NCI-H82 treated with DMSO at 0.1 percent for 48 hours (cell line): ENCODE results near the gene TMEM267.
A peak's percentile ranks its signal among the peaks of the same experiment; 100 is the strongest.
"Not testable (repeated sequence)": the region's sequence is repeated elsewhere in the genome, so short reads cannot be mapped to it uniquely, and the experiment has no call there.

Source experiments
- DNase-seq: peaks from one replicate; lab custom pipeline; 2025; ENCODE audit not compliant: unreplicated experiment; lab: John Stamatoyannopoulos, UW

TMEM267 gene, protein sequence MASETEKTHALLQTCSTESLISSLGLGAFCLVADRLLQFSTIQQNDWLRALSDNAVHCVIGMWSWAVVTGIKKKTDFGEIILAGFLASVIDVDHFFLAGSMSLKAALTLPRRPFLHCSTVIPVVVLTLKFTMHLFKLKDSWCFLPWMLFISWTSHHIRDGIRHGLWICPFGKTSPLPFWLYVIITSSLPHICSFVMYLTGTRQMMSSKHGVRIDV

DNA sequence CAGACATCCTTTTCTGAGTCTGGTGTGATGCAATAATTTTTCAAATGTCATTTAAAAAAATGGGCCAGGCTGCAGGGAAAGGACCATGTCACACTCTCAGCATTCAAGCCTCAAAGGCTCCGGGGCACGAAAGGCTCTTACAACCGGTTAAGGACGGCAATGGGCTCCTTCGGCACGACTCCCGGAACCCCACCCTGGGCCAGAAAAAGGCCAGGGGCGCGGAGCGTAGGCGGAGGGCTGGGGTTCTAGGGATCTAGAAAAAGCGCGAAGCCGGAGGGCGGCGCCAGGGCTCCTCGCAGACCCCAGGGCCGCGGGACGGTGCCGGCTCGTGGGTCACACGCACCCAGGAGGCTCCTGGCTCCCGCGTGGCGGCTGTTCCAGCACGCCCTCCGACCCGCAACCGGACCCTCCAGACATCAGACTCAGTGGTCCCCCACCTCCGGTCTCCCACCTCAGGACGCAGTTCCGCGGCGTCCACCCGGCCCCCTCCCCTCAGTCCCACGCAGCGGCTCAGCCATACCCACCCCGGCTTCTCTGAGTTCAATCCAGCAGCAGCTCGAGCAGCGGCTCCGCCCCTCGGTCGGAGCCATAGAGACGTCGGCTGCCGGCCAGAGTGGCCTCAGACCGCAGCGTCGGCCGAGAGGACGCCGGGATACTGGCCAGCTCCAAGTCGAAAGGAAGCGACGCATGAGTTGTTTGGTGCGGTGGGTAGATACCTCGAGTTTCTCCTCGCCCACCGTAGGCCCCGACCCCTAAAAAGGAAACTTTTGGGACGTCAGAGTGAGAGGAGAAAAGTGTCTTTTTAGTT, at the start of gene TMEM267:
TSS of gene TMEM267 (minus strand) at position 568 of the 808 bp plus-strand sequence. CDS start 29,896 bp downstream, outside the sequence.
- DNase-seq: peak; percentile 67

DNA sequence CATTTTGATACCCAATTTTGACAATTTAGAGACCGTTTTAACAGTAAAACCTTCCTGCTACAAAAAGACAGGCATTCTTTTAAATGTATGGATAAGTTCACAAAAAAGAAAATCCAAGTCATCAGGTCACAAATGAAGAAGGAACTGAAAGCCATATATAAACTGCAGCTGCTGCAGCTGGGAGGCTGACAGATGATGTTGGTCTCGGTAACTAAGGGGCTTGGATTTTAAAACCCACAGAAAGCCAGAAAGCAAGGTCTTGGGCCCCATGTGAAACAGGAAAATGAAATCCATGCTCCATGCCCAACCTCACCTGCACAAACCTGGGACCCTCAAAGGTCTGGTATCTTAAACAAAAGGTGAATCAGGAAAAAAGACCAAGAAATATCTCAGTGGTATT, 47.0 kb upstream of the TMEM267 start:
- DNase-seq: no peak

DNA sequence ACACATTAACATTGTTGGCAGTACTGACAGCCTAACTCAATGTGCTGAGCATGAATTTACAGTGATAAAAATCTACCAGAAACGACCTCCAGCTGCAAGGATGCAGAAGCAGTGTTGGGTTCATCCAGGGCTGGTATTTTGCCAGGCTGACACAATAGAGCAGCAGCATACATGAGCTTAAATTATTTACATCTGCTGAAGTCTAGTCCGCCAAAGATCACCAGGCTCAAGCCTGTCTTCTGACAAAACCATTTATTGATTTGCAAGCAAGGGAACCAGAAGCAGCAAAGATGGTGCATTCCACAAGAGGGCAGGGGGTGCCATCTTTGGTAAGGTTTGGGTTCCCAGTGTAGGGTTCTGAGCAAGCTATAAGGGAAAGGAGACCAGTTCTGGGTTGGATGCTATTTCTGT, 40.0 kb upstream of the TMEM267 start:
- DNase-seq: no peak

DNA sequence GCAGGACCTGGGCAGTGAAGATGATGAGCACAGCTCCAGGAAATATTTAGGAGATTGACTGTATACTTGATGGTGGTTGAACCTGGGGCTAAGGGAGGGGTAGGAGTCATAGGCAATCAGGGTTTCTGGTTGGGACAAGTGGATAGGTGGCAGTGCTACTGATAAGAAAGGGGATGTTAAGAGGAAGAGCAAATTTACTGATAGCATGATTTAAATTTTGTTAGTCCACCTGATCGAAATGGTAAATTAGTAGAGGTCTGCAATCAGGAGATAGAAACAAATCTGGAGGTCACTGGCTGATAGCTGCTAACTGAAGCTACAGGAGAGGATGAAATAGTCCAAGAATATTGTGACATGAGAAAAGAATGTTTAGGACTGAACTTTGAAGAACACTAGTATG, 37.0 kb upstream of the TMEM267 start:
- no peak for DNase-seq

DNA sequence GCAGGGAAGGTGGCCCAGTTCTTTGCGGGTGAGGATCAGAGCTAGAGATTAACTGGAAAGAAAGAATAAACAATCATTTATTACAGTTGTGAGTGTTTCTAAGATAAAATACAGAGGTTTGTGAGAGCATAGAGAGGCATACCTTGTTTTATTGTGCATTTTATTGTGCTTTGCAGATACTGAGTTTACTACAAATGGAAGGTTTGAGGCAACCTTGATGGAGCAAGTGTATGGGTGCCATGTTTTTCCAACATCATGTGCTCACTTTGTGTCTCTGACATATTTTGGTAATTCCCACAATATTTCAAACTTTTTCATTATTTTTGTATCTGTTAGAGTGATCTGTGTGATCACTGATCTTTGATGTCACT, 32.0 kb upstream of the TMEM267 start:
- DNase-seq: no peak

DNA sequence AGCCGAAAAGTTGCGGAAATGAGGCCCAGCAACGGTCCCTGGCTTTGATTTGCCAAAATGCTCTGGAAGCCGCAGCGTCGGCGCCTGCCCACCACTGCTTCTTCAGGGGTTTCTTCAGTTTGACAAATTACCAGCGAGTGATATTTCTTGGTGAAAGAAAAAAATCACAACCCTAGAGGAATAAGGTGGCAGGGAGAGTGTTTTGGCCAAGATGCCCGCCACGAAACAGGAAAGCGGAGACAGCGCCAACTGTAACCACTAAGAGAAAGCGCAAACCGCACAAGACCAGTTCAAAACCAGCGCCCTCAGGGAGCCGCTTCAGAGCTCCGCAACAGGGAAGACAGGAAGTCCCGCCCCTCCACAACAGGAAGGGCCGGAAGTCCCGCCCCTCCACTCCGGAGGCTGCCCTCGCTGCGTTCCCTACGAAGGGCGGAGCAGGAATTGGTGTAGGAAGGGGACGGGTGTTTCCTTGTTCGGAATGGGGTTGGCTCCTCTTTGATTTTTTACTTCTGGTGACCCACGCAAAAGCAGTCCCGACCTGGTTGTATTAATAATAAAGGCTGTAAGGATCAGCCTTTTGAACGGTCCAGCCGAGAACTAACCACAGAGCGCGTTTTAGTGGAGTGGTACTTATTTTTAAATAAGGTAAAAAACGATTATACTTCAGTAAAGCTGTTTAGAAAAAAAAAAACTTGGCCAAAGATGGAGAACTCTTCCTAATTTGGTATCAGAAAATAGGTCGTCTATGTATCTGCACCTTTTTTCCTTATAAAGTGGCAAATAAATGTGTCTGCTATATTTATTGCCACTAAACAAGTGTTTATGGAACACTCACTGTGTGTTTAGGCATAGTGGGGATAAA, 31.4 kb upstream of the TMEM267 start, which contains the start of gene C5orf34:
TSS of gene C5orf34 (minus strand) at position 333 of the 862 bp plus-strand sequence. CDS start 5,809 bp downstream, outside the sequence.
- DNase-seq: peak; percentile 70

DNA sequence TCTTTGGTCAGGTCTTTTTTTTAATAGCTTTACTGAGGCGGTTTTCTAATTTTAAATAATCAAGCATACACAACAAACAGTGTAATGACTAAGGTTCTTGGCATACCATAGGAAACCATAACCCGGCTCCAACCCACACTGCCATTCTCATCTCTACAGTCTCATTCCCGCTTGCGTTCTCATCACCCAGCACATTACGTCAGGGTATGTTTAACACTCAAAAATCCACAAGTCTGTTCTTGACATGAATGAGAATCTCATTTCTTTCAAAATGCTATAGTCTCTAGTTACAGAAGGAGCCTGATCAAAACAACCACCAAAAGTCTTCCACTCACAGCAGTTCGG, 30.8 kb upstream of the TMEM267 start:
- DNase-seq: no peak

DNA sequence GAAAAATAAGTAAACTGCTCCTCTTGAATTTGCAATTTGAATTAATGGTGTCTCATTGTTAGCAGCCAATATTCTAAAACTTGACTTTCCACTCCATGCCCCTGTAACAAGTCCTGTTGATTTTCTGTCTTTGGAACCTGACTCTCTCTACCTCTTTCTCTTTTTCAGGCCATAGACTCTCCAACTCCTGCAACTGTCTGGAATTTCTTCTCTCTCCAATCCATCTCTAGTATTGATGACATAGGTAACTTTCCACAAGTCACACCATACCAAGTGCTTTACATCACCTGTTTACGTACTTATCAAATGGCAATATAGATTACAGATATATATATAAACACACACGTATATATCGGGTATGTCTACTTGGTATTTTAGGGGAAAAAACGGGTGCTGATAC, 30.4 kb upstream of the TMEM267 start:
- no peak for DNase-seq

DNA sequence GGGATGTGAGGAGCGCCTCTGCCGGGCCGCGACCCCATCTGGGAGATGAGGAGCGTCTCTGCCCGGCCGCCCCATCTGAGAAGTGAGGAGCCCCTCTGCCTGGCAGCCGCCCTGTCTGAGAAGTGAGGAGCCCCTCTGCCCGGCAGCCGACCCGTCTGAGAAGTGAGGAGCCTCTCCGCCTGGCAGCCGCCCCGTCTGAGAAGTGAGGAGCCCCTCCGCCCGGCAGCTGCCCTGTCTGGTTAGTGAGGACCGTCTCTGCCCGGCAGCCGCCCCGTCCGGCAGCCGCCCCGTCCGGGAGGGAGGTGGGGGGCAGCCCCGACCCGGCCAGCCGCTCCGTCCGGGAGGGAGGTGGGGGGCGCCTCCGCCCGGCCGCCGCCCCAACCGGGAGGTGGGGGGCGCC, 27.4 kb upstream of the TMEM267 start:
- not testable (repeated sequence) for DNase-seq

DNA sequence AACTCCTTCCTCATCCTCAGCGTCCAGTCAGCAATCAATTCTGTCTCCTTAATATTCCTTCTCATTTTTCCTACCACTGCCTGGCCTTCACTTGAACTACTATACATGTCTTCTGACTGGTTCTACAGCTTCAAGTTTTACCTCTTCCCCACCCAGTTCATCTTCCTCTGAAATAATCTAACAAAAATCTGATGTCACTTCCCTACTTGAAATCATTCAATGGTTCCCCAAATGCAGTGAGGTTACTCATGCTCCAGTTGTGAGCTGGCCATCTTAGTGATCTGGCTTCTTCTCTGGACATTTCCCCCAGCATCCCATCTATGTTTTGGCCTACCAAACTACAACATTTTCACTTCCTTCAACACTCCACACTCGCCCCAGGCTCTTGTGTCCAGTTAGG, 14.9 kb upstream of the TMEM267 start:
- no peak for DNase-seq

DNA sequence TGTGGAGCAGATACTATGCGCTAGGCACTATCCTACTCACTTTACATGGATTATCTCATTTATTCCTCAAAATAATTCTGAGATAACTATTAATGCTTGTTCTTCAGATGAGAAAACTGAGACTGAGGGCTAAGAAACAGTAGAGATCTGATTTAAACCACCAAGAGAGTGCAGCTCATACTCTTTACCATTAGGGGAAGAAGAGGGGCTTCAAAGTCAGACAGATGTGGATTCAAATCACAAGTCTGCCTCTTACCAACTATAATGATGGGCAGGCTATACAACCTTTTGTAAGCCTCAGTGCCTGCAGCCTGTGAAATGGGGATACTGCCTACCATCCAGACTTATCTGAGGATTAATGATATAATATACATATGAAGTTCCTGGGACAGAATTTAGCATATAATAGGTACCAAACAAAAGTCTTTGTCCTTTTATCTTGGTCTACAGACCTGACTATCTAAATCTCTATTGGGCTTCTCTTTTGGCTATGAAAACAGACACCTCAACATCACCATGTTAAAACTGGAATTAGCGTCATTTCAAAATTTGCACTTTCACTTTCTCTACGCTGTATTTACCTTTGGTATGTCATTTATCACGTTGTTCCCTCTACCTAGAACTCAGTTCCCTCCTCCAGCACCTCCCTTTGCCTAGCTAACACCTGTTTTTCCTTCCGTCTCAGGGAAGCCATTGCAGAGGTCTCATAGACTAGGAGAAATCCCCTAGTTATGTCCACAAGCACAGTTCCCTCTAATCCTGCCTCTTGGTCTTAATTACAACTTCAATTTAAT, 13.8 kb upstream of the TMEM267 start:
- no peak for DNase-seq

DNA sequence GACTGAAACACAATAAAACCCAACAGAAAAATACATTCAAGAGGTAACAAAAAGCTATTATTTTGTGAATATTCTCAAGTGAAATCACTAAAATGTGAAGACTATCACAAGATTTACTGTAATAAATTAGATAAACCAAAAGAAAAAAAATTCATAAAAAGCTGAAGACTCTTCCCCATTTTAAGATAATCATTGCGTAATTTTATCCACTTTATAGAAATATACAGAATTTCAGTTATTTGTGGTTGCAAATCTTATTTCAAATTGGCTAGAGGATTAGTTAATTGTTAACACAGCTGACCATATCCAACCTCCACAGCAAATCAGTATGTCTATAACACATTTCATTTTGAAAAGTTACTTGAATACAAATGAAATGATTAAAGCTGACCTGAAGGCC, 7.7 kb upstream of the TMEM267 start:
- DNase-seq: no peak

DNA sequence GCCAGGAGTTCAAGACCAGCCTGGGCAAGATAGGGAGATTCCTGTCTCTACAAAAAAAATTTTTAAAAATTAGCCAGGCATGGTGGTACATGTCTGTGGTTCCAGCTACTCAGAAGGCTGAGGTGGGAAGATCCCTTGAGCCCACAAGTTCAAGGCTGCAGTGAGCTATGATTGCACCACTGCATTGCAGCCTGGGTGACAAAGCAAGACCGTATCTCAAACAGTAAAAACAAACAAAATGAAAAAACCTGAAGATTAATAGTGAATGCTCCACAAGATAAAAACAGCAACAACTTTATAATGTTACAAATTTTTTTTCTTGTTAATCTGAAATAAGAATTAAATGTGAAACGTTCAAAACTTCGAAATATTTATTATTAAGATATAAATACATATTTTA, 2.7 kb upstream of the TMEM267 start:
- DNase-seq: no peak

DNA sequence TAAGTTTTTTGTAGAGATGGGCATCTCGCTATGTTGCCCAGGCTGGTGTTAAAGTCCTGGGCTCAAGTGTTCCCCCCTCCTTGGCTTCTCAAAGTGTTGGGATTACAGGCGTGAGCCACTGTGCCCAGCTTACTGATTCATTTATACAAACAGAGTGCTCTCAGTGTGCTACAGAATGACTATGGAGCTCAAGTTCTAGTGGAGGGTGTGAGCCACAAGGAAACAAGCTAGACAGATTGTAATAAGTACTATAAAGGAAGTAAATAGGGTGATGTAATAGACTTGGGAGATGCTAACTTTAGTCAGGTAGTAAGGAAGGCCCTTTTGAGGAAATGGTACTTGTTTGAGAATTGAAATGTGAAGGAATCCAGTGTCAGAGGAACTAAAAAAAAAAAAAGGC, 1.7 kb upstream of the TMEM267 start:
- DNase-seq: no peak

DNA sequence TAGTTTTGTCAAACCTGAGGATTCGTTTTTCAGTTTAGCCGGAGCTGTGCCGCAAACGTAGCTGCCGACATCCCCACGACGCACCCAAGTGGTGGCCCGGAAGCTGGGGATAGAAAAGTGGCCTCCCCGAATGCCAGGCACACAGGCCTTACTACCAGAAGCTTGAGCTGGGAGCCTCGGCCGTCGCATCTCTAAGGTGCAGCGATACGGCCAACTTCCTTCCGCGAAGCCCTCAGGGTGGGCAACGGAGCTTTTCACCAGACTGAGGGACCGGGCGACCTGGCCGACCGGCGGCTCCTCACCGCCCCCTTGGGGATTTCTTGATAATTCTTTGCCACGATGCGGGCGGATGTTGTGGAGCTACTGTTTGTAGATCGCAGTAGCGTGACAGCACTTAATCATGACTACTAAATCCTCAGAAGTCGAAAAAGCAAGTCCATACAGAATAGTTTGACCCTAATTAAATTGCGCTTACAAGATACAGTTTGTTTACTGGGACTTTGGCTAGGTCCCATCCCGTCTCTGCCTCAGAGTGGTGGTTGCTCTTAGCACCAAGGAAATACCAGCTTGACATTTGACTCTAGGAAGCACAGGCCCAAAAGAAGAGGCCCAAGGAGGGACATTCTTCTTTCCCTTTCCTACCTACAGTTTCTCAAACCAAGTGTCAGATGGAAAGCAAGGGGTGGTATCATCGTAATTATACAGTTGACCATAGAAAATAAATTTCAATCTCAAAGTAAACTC, 613 bp upstream of the TMEM267 start:
- DNase-seq: peak; percentile 37

DNA sequence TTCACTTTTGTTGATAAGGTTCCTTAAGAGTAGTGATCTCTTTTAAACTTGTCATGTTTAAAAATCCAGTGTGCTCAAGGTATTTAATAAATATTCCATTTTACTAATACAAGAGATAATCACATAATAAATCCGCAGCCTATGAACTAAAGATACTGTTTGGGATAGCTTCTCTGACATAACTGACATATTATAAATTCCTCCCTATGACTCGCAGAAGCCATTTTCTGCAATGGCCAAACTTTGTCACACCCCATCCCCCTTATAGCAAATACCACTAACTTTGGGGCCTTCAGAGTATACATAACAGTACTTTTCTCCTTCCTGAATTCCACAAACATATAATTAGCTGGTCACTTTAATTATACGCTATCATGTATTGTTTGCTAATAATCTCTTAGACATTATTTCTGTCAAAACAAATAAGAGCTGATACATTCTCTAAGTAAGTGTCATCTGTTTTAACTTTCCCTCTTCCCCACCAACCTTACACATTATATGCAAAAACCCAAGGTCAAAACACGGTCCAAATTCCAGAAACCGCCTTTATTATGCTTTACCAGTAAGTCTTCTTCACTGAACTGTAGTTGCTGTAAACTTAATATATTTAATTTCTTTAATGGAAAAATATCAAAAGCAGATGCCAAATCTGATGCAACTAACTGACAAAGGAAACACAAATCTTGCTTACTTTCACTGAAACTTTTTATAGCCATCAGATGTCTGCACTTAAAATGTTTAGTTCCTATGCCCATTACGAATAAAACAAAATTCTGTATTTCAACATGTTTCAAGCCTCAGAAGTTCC, 971 bp downstream of the TMEM267 start:
- no peak for DNase-seq

DNA sequence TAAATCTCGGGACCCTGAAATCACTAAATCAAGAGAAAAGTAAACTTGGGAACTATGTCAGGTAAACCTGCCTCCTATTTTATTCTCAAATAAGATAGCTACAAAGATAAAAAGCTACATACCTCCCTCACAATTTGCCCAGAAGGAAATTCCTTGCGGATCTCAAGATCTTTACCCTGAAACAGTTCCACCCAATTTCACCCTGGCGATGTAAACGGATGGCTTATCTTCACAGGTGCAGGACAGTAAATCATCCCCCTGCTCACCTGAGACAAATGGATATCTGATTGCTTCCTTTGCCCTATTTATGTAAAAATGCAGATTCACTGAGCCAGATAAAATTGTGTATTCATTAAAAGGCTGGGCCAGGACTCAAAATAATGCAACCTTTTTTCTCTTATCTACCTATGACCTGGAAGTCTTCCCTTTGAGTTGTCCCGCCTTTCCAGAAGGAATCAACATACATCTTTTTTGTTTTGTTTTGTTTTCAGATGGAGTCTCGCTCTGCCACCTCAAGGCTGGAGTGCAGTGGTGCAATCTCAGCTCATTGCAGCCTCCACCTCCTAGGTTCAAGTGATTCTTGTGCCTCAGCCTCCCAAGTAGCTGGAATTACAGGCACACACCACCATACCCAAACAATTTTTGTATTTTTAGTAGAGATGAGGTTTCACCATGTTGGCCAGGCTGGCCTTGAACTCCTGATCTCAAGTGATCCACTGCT, 13.8 kb downstream of the TMEM267 start:
- DNase-seq: no peak

DNA sequence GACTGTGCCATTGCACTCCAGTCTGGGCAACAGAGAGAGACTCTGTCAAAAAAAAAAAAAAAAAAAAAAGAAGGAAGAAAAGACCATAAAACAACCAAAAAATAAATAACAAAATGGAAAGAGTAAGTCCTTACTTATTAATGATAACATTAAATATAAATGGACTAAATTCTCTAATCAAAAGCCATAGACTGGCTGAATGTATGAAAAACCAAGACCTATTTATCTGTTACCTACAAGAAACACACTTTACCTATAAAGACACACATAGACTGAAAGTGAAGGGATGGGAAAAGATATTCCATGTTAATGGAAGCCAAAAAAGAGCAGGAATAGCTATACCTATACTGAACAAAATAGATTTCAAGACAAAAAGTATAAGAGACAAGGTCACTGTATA, 16.6 kb downstream of the TMEM267 start:
- DNase-seq: no peak

DNA sequence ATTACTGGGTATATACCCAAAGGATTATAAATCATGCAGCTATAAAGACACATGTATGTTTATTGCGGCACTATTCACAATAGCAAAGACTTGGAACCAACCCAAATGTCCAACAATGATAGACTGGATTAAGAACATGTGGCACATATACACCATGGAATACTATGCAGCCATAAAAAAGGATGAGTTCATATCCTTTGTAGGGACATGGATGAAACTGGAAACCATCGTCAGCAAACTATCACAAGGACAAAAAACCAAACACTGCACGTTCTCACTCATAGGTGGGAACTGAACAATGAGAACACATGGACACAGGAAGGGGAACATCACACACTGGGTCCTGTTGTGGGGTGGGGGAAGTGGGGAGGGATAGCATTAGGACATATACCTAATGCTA, 18.2 kb downstream of the TMEM267 start:
- not testable (repeated sequence) for DNase-seq
